Measurements from ENCODE around the gene PGD. TPM values are rescaled to one million over a fixed set of nuclear protein-coding genes. Genes with fewer than 3 reads are reported as not detected.

Gene PGD
- polyA plus RNA-seq, 1 donor from 2014 or later = 108 TPM

DNA sequence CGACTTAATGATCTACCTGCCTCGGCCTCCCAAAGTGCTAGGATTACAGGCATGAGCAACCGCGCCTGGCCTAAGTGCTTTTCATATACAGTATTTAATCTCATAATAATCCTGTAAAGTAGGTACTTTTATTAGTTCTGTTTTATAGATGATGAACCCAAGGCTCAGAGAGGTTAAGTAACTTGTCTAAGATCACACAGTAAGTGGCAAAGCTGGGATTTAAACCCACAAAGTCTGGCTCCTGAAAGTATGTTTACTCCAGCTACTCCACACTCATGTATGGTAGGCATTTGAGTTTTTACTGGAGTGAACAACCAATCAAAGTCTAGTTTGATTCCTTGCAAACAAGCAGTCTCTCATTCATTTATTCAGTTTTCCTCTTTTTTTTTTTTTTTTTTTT lies 71.2 kb downstream of the PGD start:
- Histone ChIP-seq H3K36me3 (ENCODE audit: insufficient read depth, low read length) (no peaks in the 10 kb centered on the region), H3K9ac (ENCODE audit: low read length) (no peak overlapping the region), H2AFZ (ENCODE audit: low read depth, low read length) (no peak overlapping the region), H3K9me3 (ENCODE audit: low read length) (no peaks in the 10 kb centered on the region), H3K27ac (ENCODE audit: low read length) (no peak overlapping the region), H4K20me1 (ENCODE audit: insufficient read depth) (no peaks in the 10 kb centered on the region), H3K4me3 (ENCODE audit: low read length) (no peak overlapping the region), H3K27me3 (ENCODE audit: insufficient read depth, low read depth, low read length) (no peaks in the 10 kb centered on the region), H3K79me2 (replicated peaks; ENCODE audit: insufficient read depth, low read length) (no peaks in the 10 kb centered on the region), H3F3A (ENCODE audit: insufficient read depth, low read length, poor library complexity, severe bottlenecking) (no peaks in the 10 kb centered on the region), H3K9me2 (ENCODE audit: insufficient read depth, low read length) (no peaks in the 10 kb centered on the region), H3K4me2 (ENCODE audit: low read length) (no peak overlapping the region)
- TF ChIP-seq POLR2AphosphoS5 (IDR thresholded peaks at IDR 0.05) (no peak), EZH2 (IDR thresholded peaks at IDR 0.05; ENCODE audit: borderline replicate concordance, insufficient read depth, low read length, poor library complexity, severe bottlenecking) (no peak), RAD21 (conservative IDR thresholded peaks at IDR 0.05) (no peak), SMC3 (conservative IDR thresholded peaks at IDR 0.05; ENCODE audit: poor library complexity) (no peak), MXI1 (conservative IDR thresholded peaks at IDR 0.05; ENCODE audit: poor library complexity, severe bottlenecking) (no peak), TAF1 (IDR thresholded peaks at IDR 0.05; ENCODE audit: low read depth) (no peak), EP300 (conservative IDR thresholded peaks at IDR 0.05; ENCODE audit: poor library complexity, severe bottlenecking) (no peak)
- TF ChIP-seq, protein P1, sequence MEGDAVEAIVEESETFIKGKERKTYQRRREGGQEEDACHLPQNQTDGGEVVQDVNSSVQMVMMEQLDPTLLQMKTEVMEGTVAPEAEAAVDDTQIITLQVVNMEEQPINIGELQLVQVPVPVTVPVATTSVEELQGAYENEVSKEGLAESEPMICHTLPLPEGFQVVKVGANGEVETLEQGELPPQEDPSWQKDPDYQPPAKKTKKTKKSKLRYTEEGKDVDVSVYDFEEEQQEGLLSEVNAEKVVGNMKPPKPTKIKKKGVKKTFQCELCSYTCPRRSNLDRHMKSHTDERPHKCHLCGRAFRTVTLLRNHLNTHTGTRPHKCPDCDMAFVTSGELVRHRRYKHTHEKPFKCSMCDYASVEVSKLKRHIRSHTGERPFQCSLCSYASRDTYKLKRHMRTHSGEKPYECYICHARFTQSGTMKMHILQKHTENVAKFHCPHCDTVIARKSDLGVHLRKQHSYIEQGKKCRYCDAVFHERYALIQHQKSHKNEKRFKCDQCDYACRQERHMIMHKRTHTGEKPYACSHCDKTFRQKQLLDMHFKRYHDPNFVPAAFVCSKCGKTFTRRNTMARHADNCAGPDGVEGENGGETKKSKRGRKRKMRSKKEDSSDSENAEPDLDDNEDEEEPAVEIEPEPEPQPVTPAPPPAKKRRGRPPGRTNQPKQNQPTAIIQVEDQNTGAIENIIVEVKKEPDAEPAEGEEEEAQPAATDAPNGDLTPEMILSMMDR (IDR thresholded peaks at IDR 0.05; ENCODE audit: poor library complexity, severe bottlenecking) = no peak
- TF ChIP-seq, protein P2, sequence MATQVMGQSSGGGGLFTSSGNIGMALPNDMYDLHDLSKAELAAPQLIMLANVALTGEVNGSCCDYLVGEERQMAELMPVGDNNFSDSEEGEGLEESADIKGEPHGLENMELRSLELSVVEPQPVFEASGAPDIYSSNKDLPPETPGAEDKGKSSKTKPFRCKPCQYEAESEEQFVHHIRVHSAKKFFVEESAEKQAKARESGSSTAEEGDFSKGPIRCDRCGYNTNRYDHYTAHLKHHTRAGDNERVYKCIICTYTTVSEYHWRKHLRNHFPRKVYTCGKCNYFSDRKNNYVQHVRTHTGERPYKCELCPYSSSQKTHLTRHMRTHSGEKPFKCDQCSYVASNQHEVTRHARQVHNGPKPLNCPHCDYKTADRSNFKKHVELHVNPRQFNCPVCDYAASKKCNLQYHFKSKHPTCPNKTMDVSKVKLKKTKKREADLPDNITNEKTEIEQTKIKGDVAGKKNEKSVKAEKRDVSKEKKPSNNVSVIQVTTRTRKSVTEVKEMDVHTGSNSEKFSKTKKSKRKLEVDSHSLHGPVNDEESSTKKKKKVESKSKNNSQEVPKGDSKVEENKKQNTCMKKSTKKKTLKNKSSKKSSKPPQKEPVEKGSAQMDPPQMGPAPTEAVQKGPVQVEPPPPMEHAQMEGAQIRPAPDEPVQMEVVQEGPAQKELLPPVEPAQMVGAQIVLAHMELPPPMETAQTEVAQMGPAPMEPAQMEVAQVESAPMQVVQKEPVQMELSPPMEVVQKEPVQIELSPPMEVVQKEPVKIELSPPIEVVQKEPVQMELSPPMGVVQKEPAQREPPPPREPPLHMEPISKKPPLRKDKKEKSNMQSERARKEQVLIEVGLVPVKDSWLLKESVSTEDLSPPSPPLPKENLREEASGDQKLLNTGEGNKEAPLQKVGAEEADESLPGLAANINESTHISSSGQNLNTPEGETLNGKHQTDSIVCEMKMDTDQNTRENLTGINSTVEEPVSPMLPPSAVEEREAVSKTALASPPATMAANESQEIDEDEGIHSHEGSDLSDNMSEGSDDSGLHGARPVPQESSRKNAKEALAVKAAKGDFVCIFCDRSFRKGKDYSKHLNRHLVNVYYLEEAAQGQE (IDR thresholded peaks at IDR 0.05; ENCODE audit: borderline replicate concordance) = no peak

Other genes starting within 250 kb of the PGD start
- 76.4 and 83.1 TPM in 2 replicates for gene KIF1B, start 188.5 kb upstream of the PGD start, polyA plus RNA-seq
- gene CENPS, start 31.4 kb downstream of the PGD start, polyA plus RNA-seq = 16.5 and 27.8 TPM in 2 replicates
- gene CORT, start 51.0 kb downstream of the PGD start, polyA plus RNA-seq = 0.46 and 0.81 TPM in 2 replicates
- 32.2 and 32.7 TPM in 2 replicates for gene DFFA, start 73.5 kb downstream of the PGD start, polyA plus RNA-seq
- 13.5 and 18.3 TPM in 2 replicates for gene PEX14, start 75.9 kb downstream of the PGD start, polyA plus RNA-seq

Data from neural cell (in vitro differentiated cells).